HG02981 (cell line): ENCODE results near the gene C11orf52.
"Not testable (repeated sequence)": the region's sequence is repeated elsewhere in the genome, so short reads cannot be mapped to it uniquely, and the experiment has no call there.

Experiments
- ATAC-seq: cut with Tn5 transposase; IDR thresholded peaks from one replicate; pipeline ENCODE4 v1.9.1; 2021; ENCODE audit warnings: mild to moderate bottlenecking, moderate library complexity; ENCODE audit not compliant: unreplicated experiment

The C11orf52 gene

GRCh38 chr11:111912535-111912934 is 6.2 kb upstream of the C11orf52 start, which contains the start of gene HSPB2:
HSPB2 (plus strand) TSS chr11:111912734; CDS start chr11:111912830, 96 bp downstream.
- ATAC-seq = no peak

GRCh38 chr11:111913031-111913861 is 5.5 kb upstream of the C11orf52 start:
- no peak for ATAC-seq

GRCh38 chr11:111913997-111914396 is 4.7 kb upstream of the C11orf52 start:
- no peak for ATAC-seq

GRCh38 chr11:111916768-111917167 is 1.9 kb upstream of the C11orf52 start:
- ATAC-seq = no peak

- ATAC-seq = no peak
These were observed 1.4 kb upstream of the C11orf52 start for GRCh38 chr11:111917312-111917711.

- ATAC-seq = no peak
These were observed 925 bp upstream of the C11orf52 start for GRCh38 chr11:111917788-111918187.

- ATAC-seq = no peak
These were observed 2.2 kb downstream of the C11orf52 start for GRCh38 chr11:111920908-111921307.

- no peak for ATAC-seq
These were observed 3.0 kb downstream of the C11orf52 start for GRCh38 chr11:111921541-111922230.

GRCh38 chr11:111922803-111923202 is 4.1 kb downstream of the C11orf52 start:
- no peak for ATAC-seq

- ATAC-seq = no peak
These were observed 4.7 kb downstream of the C11orf52 start for GRCh38 chr11:111923351-111923788.

- ATAC-seq = no peak
These were observed 5.2 kb downstream of the C11orf52 start for GRCh38 chr11:111923951-111924350.

GRCh38 chr11:111925953-111926352 is 7.2 kb downstream of the C11orf52 start:
- ATAC-seq = no peak

- ATAC-seq = peak; percentile 87
These were observed 8.0 kb downstream of the C11orf52 start for GRCh38 chr11:111926505-111927391.

GRCh38 chr11:111930472-111930871 is 11.8 kb downstream of the C11orf52 start:
- ATAC-seq = no peak

- no peak for ATAC-seq
These were observed 13.9 kb downstream of the C11orf52 start for GRCh38 chr11:111932611-111932950.

GRCh38 chr11:111933176-111933575 is 14.5 kb downstream of the C11orf52 start:
- not testable (repeated sequence) for ATAC-seq

GRCh38 chr11:111933872-111934271 is 15.2 kb downstream of the C11orf52 start:
- ATAC-seq = no peak

- ATAC-seq = no peak
These were observed 15.6 kb downstream of the C11orf52 start for GRCh38 chr11:111934306-111934705.

GRCh38 chr11:111935317-111936039 is 16.8 kb downstream of the C11orf52 start:
- no peak for ATAC-seq

GRCh38 chr11:111936040-111936540 is 17.4 kb downstream of the C11orf52 start:
- no peak for ATAC-seq
